Progenitor cell of endocrine pancreas (in vitro differentiated cells): ENCODE results near the gene FGF3. TPM values are rescaled to one million over a fixed set of nuclear protein-coding genes. Genes with fewer than 3 reads are reported as not detected.

Experiments
- DNase-seq: peaks from one replicate; pipeline ENCODE4 v3.0.0; 2021; ENCODE audit warnings: low spot score; ENCODE audit not compliant: unreplicated experiment
- H3K27ac Mint-ChIP-seq: 2 replicates; pipeline ENCODE4 v1.8.0; 2021; ENCODE audit warnings: mild to moderate bottlenecking, moderate library complexity, mixed read lengths
- H3K27me3 Mint-ChIP-seq: 2 replicates; pipeline ENCODE4 v1.8.0; 2021; ENCODE audit warnings: mixed read lengths
- H3K36me3 Mint-ChIP-seq: 2 replicates; pipeline ENCODE4 v1.8.0; 2022; ENCODE audit warnings: mixed read lengths; ENCODE audit not compliant: insufficient read depth
- H3K4me1 Mint-ChIP-seq: 2 replicates; pipeline ENCODE4 v1.8.0; 2021; ENCODE audit warnings: low read depth, mixed read lengths
- H3K4me3 Mint-ChIP-seq: 2 replicates; pipeline ENCODE4 v1.8.0; 2021; ENCODE audit warnings: low read depth, mild to moderate bottlenecking, moderate library complexity, mixed read lengths
- H3K9me3 Mint-ChIP-seq: 2 replicates; pipeline ENCODE4 v1.8.0; 2021; ENCODE audit warnings: low read depth, mixed read lengths
- CTCF ChIP-seq: fragments of 200-600 bp; sonication (generic); IDR thresholded peaks from one replicate; pipeline ENCODE4 v1.5.0; 2021; ENCODE audit warnings: antibody characterized with exemption, mild to moderate bottlenecking; ENCODE audit not compliant: unreplicated experiment
- total RNA-seq: library from RNA; stranded (reverse); gene quantifications from 2 replicates; pipeline ENCODE4 v1.2.1, GENCODE V29; 2021

FGF3 gene
- total RNA-seq, 1 donor from 2014 or later = not detected

DNA sequence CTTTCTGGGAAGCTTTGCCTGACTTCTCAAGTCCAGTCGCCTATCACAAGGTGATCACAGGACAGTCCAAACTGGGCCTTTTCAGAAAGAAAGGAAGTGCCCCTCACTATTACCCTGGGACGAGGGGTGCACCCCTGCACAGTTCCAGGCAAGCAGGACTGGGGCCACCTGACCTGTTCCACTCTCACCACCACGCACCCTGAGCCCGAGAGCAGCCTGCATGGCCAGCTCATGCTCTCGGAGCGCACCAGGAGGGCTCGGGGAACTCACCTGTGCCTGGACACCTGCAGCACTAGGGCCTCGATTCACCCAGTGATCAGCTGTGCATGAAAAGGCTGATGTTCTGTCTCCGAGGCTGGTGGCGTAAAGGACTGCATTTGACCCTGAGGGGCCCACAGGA lies 31.3 kb downstream of the FGF3 start:
- no peaks in the 10 kb centered on the region for H3K36me3 Mint-ChIP-seq
- H3K4me3 Mint-ChIP-seq = no peak overlapping the region
- H3K4me1 Mint-ChIP-seq = no peaks in the 10 kb centered on the region
- TF ChIP-seq CTCF = no peak
- no peak overlapping the region for H3K27ac Mint-ChIP-seq
- H3K27me3 Mint-ChIP-seq = peaks cover 14% of the 10 kb centered on the region
- no peaks in the 10 kb centered on the region for H3K9me3 Mint-ChIP-seq
- no peak for DNase-seq

DNA sequence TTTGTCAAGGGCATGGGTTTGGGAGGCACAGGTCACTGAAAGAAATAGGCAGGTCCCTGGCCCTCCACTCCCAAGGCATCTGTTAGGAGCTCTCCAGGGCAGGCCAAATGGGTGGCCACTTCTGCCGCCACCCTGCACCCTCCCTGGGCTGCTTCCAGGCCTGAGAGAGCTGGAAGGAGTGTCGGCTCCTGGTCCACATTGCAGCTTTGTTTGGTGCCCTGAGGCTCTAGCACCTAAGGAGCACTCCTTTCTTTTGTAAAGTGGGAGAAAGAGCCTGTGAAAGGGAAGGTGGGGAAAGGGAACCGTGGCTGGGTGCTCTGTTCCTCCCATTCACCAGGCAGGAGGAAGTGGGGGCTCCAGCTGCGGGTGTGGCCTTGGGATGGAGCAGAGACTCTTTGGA lies 31.8 kb downstream of the FGF3 start:
- H3K4me3 Mint-ChIP-seq = no peak overlapping the region
- no peak overlapping the region for H3K27ac Mint-ChIP-seq
- H3K27me3 Mint-ChIP-seq = peaks cover 17% of the 10 kb centered on the region
- H3K4me1 Mint-ChIP-seq = no peaks in the 10 kb centered on the region
- no peak for TF ChIP-seq CTCF
- DNase-seq = no peak
- no peaks in the 10 kb centered on the region for H3K9me3 Mint-ChIP-seq
- no peaks in the 10 kb centered on the region for H3K36me3 Mint-ChIP-seq

DNA sequence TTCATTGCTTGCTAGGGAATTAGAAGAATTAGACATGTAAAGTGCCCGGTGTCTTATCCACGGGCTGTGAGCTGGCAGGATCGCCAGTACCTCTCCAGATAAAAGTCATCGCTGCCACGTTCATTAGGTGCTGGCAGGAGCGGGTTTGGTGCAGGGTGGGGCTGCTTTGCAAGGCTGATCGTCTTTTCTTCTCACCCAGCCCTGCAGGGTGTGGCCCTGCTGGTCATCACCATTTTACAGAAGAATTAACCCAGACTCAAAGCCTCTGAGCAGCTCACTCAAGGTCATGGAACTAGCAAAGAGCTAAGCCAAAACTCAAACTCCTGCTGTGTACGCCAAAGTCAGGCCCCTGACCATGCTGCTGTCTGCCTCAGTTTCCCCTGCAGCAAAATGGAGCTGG lies 38.0 kb downstream of the FGF3 start:
- H3K27me3 Mint-ChIP-seq = peaks cover 51% of the 10 kb centered on the region
- DNase-seq = no peak
- no peaks in the 10 kb centered on the region for H3K4me1 Mint-ChIP-seq
- TF ChIP-seq CTCF = no peak
- H3K36me3 Mint-ChIP-seq = no peaks in the 10 kb centered on the region
- H3K4me3 Mint-ChIP-seq = no peak overlapping the region
- no peaks in the 10 kb centered on the region for H3K9me3 Mint-ChIP-seq
- H3K27ac Mint-ChIP-seq = no peak overlapping the region

DNA sequence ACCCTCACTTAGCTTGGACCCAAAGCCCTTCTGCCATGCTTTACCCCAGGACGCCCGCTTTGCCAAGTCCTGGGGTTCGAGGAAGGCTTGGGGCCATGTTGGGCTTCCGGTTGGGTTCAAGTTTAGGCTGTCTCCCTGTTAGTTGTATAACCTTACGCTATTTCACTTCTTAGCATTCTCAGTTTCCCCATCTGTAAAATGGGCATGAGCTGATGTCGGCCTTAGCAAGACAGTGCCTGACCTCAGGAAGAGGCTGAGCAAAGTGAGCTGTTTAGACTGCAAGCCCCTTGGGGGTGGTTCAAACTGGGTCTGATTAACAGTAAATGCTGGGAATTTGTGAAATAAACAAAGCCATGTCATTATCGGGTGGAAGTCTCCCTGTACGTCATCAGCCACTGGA lies 40.8 kb downstream of the FGF3 start:
- Mint-ChIP-seq H3K36me3 (no peaks in the 10 kb centered on the region), H3K9me3 (no peaks in the 10 kb centered on the region), H3K27ac (no peak overlapping the region), H3K27me3 (peaks cover 66% of the 10 kb centered on the region), H3K4me1 (no peaks in the 10 kb centered on the region), H3K4me3 (no peak overlapping the region)
- TF ChIP-seq CTCF = no peak
- DNase-seq = no peak

GRCh38 chr11:69775163-69775755 lies 44.0 kb downstream of the FGF3 start, which contains the start of gene FGF4:
Gene FGF4, minus strand, starts transcription at chr11:69775341. Its CDS starts 257 bp downstream, at chr11:69775084.
- Mint-ChIP-seq H3K36me3 (no peaks in the 10 kb centered on the region), H3K27me3 (peaks cover 72% of the 10 kb centered on the region), H3K27ac (no peak within 1 kb of the TSS), H3K4me1 (no peaks in the 10 kb centered on the region), H3K4me3 (peak within 1 kb of the TSS; percentile 50), H3K9me3 (no peaks in the 10 kb centered on the region)
- DNase-seq = peak; percentile 25
- TF ChIP-seq CTCF = no peak
